Neuronal stem cell (in vitro differentiated cells): ENCODE results near the gene SLC8A1.

ENCODE experiments used
- DNase-seq: peaks from one replicate; pipeline ENCODE4 v3.0.0-alpha.2; 2013; ENCODE audit warnings: low spot score
- H2AFZ ChIP-seq: one replicate; pipeline ENCODE4 v1.6.1; 2013; ENCODE audit warnings: mild to moderate bottlenecking, low read length, inconsistent platforms
- H2AK5ac ChIP-seq: 2 replicates; pipeline ENCODE4 v1.6.1; 2013; ENCODE audit warnings: low read depth, mild to moderate bottlenecking, inconsistent platforms, low read length, moderate library complexity, mixed read lengths
- H2BK120ac ChIP-seq: 2 replicates; pipeline ENCODE4 v1.6.1; 2013; ENCODE audit warnings: low read depth, mild to moderate bottlenecking, inconsistent platforms, low read length, moderate library complexity, mixed read lengths
- H2BK12ac ChIP-seq: one replicate; pipeline ENCODE4 v1.6.1; 2013; ENCODE audit warnings: low read length, inconsistent platforms
- H2BK15ac ChIP-seq: 2 replicates; pipeline ENCODE4 v1.6.1; 2013; ENCODE audit warnings: mild to moderate bottlenecking, low read length, inconsistent platforms, mixed read lengths
- H2BK5ac ChIP-seq: one replicate; pipeline ENCODE4 v1.6.1; 2013; ENCODE audit warnings: inconsistent platforms, mild to moderate bottlenecking, low read length, moderate library complexity
- H3K14ac ChIP-seq: one replicate; pipeline ENCODE4 v1.6.1; 2013; ENCODE audit warnings: low read length, inconsistent platforms
- H3K18ac ChIP-seq: 2 replicates; pipeline ENCODE4 v1.6.1; 2013; ENCODE audit warnings: low read length, inconsistent platforms
- H3K23ac ChIP-seq: 2 replicates; pipeline ENCODE4 v1.6.1; 2013; ENCODE audit warnings: low read depth, mild to moderate bottlenecking, mixed read lengths, low read length, inconsistent platforms; ENCODE audit not compliant: poor library complexity
- H3K27ac ChIP-seq: replicated peaks from 3 replicates; pipeline ENCODE4 v1.5.1; 2013; ENCODE audit warnings: low read length, inconsistent platforms
- H3K27me3 ChIP-seq, 3 experiments: 2 replicates each; pipeline ENCODE4 v1.6.1; 2013; ENCODE audit warnings: low read length in 3 of 3, mild to moderate bottlenecking in 2 of 3, inconsistent platforms in 1 of 3, low read depth in 1 of 3, mixed read lengths in 1 of 3, moderate library complexity in 1 of 3; ENCODE audit not compliant: control insufficient read depth in 3 of 3, insufficient read depth in 3 of 3
- H3K36me3 ChIP-seq, 2 donors: replicated peaks in 1 of 2; 2 replicates each; pipeline ENCODE4 v1.6.1; 2013; ENCODE audit warnings: low read length in 2 of 2; ENCODE audit not compliant: control insufficient read depth in 2 of 2, insufficient read depth in 2 of 2
- H3K4ac ChIP-seq: 2 replicates; pipeline ENCODE4 v1.6.1; 2013; ENCODE audit warnings: inconsistent platforms, mild to moderate bottlenecking, low read length, moderate library complexity
- H3K4me1 ChIP-seq, 2 donors: 1 replicate in 1 of 2; 2 replicates in 1 of 2; pipeline ENCODE4 v1.6.1; 2013; ENCODE audit warnings: low read length in 2 of 2, low read depth in 1 of 2; ENCODE audit not compliant: control insufficient read depth in 2 of 2, insufficient read depth in 1 of 2
- H3K4me2 ChIP-seq: one replicate; pipeline ENCODE4 v1.6.1; 2013; ENCODE audit warnings: mild to moderate bottlenecking, low read length, inconsistent platforms; ENCODE audit not compliant: insufficient read depth, poor library complexity, severe bottlenecking
- H3K4me3 ChIP-seq, 2 donors: 2 replicates each; pipeline ENCODE4 v1.5.1; 2013; ENCODE audit warnings: low read length in 2 of 2, mild to moderate bottlenecking in 2 of 2, inconsistent platforms in 1 of 2, moderate library complexity in 1 of 2
- H3K79me1 ChIP-seq: one replicate; pipeline ENCODE4 v1.6.1; 2013; ENCODE audit warnings: low read depth, mild to moderate bottlenecking, inconsistent platforms, low read length, moderate library complexity
- H3K9ac ChIP-seq: one replicate; pipeline ENCODE4 v1.6.1; 2013; ENCODE audit warnings: mild to moderate bottlenecking, low read depth, low read length, inconsistent platforms; ENCODE audit not compliant: poor library complexity
- H3K9me3 ChIP-seq, 2 donors: replicated peaks in 1 of 2; 2 replicates each; pipeline versions ENCODE3 to v1.6.1; 2013; ENCODE audit warnings: low read length in 2 of 2, mild to moderate bottlenecking in 2 of 2, inconsistent platforms in 1 of 2, low read depth in 1 of 2, mixed read lengths in 1 of 2, moderate library complexity in 1 of 2; ENCODE audit not compliant: control insufficient read depth in 2 of 2, insufficient read depth in 1 of 2
- H4K8ac ChIP-seq: one replicate; pipeline ENCODE4 v1.6.1; 2013; ENCODE audit warnings: low read depth, mild to moderate bottlenecking, inconsistent platforms, low read length, moderate library complexity
- H4K91ac ChIP-seq: one replicate; pipeline ENCODE4 v1.6.1; 2013; ENCODE audit warnings: low read length, low read depth, mild to moderate bottlenecking, inconsistent platforms; ENCODE audit not compliant: poor library complexity
- WGBS, 2 donors: extraction: QIAGEN DNeasy Blood & Tissue Kit; methylation state at CpG; one replicate each; pipeline ENCODE4 v1.1.7; 2013; ENCODE audit warnings: missing lambda C conversion rate in 2 of 2, mixed read lengths in 1 of 2; ENCODE audit not compliant: insufficient read length in 2 of 2, insufficient replicate concordance in 1 of 2; ENCODE audit errors: extremely low coverage in 2 of 2; 5-methylcytosine and 5-hydroxymethylcytosine counted together

SLC8A1 gene

DNA sequence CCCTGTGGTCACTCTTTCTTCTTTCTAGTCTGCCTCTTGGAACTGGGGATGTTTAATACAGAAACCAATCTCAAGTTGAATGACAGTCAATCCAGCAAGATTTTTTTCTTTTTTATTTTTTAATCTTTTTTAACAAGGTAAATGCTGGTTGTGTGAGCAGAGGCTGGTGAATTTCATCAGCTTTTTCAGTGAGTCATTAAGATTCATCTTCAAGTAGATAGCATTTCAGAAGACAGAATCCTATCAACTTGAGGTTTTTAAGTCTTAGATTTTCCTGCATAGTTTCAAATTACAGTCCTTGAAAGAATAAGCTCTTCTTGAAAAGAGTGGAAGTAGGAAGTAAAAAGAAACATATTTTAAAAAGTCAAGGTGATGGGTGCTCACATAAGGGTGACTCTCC is 12.4 kb downstream of the SLC8A1 start:
- H3K4me3 ChIP-seq: no peak overlapping the region
- H2BK12ac ChIP-seq: no peak overlapping the region
- DNase-seq: no peak
- no peak overlapping the region for H2BK5ac ChIP-seq
- no peak overlapping the region for H3K4me2 ChIP-seq
- no peak overlapping the region for H3K9ac ChIP-seq
- peaks cover 0 to 6% of the 10 kb centered on the region in 2 donors for H3K4me1 ChIP-seq
- no peak overlapping the region for H4K8ac ChIP-seq
- no peak overlapping the region for H3K27ac ChIP-seq
- no peak overlapping the region for H3K4ac ChIP-seq
- H2BK120ac ChIP-seq: no peak overlapping the region
- no peaks in the 10 kb centered on the region for H3K9me3 ChIP-seq
- no peak overlapping the region for H3K14ac ChIP-seq
- H2AFZ ChIP-seq: no peak overlapping the region
- H3K23ac ChIP-seq: no peak overlapping the region
- no peak overlapping the region for H3K18ac ChIP-seq
- no peak overlapping the region for H2BK15ac ChIP-seq
- H3K36me3 ChIP-seq: no peaks in the 10 kb centered on the region
- no peaks in the 10 kb centered on the region for H3K79me1 ChIP-seq
- no peak overlapping the region for H2AK5ac ChIP-seq
- H4K91ac ChIP-seq: no peak overlapping the region
- H3K27me3 ChIP-seq: no peaks in the 10 kb centered on the region

GRCh38 chr2:40436093-40436475 is 15.8 kb downstream of the SLC8A1 start:
- H3K27ac ChIP-seq: no peak overlapping the region
- no peaks in the 10 kb centered on the region for H3K9me3 ChIP-seq
- H2AK5ac ChIP-seq: no peak overlapping the region
- H4K8ac ChIP-seq: no peak overlapping the region
- H2AFZ ChIP-seq: no peak overlapping the region
- no peak overlapping the region for H3K4ac ChIP-seq
- H2BK15ac ChIP-seq: no peak overlapping the region
- H2BK12ac ChIP-seq: no peak overlapping the region
- no peak for DNase-seq
- H2BK5ac ChIP-seq: no peak overlapping the region
- H3K18ac ChIP-seq: no peak overlapping the region
- H3K79me1 ChIP-seq: no peaks in the 10 kb centered on the region
- WGBS, 2 donors: no CpG with 5 or more reads among the region's 1 CpG
- no peak overlapping the region for H2BK120ac ChIP-seq
- no peaks in the 10 kb centered on the region for H3K27me3 ChIP-seq
- H3K9ac ChIP-seq: no peak overlapping the region
- H3K36me3 ChIP-seq: no peaks in the 10 kb centered on the region
- no peak overlapping the region for H3K4me3 ChIP-seq
- peaks cover 0 to 9% of the 10 kb centered on the region in 2 donors for H3K4me1 ChIP-seq
- no peak overlapping the region for H3K14ac ChIP-seq
- H3K4me2 ChIP-seq: no peak overlapping the region
- no peak overlapping the region for H4K91ac ChIP-seq
- H3K23ac ChIP-seq: no peak overlapping the region

DNA sequence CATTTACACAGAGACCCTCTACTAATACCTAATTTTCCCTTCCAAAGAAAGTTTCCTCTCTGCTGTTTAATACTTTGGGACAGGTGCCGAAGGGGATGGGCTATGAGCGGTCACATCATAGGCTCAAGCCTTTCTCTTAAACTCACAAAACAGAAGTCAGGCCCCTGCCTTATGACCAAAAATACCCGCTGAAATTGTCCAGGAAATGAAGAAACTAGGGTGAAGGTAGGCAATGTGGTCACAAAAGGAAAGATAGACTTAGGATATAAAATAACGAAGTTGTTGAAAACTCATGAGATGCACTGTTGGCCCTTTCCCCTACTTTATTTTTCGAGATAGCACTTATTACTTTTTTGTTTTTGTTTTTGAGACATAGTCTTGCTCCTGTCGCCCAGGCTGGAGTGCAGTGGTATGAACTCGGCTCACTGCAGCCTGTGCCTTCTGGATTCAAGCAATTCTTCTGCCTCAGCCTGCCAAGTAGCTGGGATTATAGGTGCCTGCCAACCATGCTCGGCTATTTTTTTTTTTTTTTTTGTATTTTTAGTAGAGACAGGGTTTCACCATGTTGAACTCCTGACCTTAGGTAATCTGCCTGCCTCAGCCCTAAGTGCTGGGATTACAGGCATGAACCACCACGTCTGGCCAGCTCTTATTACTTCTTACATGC is 16.3 kb downstream of the SLC8A1 start:
- no peak overlapping the region for H2AFZ ChIP-seq
- H3K79me1 ChIP-seq: no peaks in the 10 kb centered on the region
- no peak overlapping the region for H2AK5ac ChIP-seq
- peaks cover 0 to 9% of the 10 kb centered on the region in 2 donors for H3K4me1 ChIP-seq
- no peaks in the 10 kb centered on the region for H3K36me3 ChIP-seq
- no peak overlapping the region for H2BK15ac ChIP-seq
- H3K23ac ChIP-seq: no peak overlapping the region
- no peak overlapping the region for H3K4ac ChIP-seq
- H3K9ac ChIP-seq: no peak overlapping the region
- H3K4me2 ChIP-seq: no peak overlapping the region
- no peak overlapping the region for H3K18ac ChIP-seq
- no peak for DNase-seq
- H4K91ac ChIP-seq: no peak overlapping the region
- H3K27me3 ChIP-seq: no peaks in the 10 kb centered on the region
- no peaks in the 10 kb centered on the region for H3K9me3 ChIP-seq
- no peak overlapping the region for H3K27ac ChIP-seq
- H4K8ac ChIP-seq: no peak overlapping the region
- H2BK12ac ChIP-seq: no peak overlapping the region
- no peak overlapping the region for H2BK5ac ChIP-seq
- no CpG with 5 or more reads among the region's 9 CpGs for WGBS, 2 donors
- no peak overlapping the region for H2BK120ac ChIP-seq
- no peak overlapping the region for H3K4me3 ChIP-seq
- no peak overlapping the region for H3K14ac ChIP-seq

- H4K91ac ChIP-seq: no peak overlapping the region
- H2AFZ ChIP-seq: no peak overlapping the region
- no peaks in the 10 kb centered on the region for H3K9me3 ChIP-seq
- no peak overlapping the region for H2BK120ac ChIP-seq
- no peak overlapping the region for H3K27ac ChIP-seq
- no peak overlapping the region for H3K14ac ChIP-seq
- peaks cover 0 to 9% of the 10 kb centered on the region in 2 donors for H3K4me1 ChIP-seq
- H3K27me3 ChIP-seq: no peaks in the 10 kb centered on the region
- H2BK5ac ChIP-seq: no peak overlapping the region
- no peak for DNase-seq
- no peak overlapping the region for H2BK15ac ChIP-seq
- no peak overlapping the region for H3K9ac ChIP-seq
- H3K79me1 ChIP-seq: no peaks in the 10 kb centered on the region
- H3K18ac ChIP-seq: no peak overlapping the region
- H2AK5ac ChIP-seq: no peak overlapping the region
- H3K4me2 ChIP-seq: no peak overlapping the region
- no peak overlapping the region for H2BK12ac ChIP-seq
- no peak overlapping the region for H3K4ac ChIP-seq
- WGBS, 2 donors: no CpG with 5 or more reads among the region's 3 CpGs
- no peak overlapping the region for H3K23ac ChIP-seq
- H3K4me3 ChIP-seq: no peak overlapping the region
- no peaks in the 10 kb centered on the region for H3K36me3 ChIP-seq
- no peak overlapping the region for H4K8ac ChIP-seq
Observed at GRCh38 chr2:40434731-40435271, 17.1 kb downstream of the SLC8A1 start.
